Measurements from ENCODE around the gene MAP3K20. TPM values are rescaled to one million over a fixed set of nuclear protein-coding genes. Genes with fewer than 3 reads are reported as not detected.

Gene MAP3K20
- total RNA-seq, 3 donors from 2014 or later: 34.8 to 67.0 (median 42.9) TPM

GRCh38 chr2:173196638-173197037 lies 121.0 kb downstream of the MAP3K20 start:
- H3K27me3 ChIP-seq: no peaks in the 10 kb centered on the region
- H3K4me1 ChIP-seq: no peaks in the 10 kb centered on the region
- intact Hi-C loops (cut with DNase I; ENCODE audit: low total_unique reads): no loop called here
- H3K4me3 ChIP-seq: no peak overlapping the region
- no peaks in the 10 kb centered on the region for H3K9me3 ChIP-seq
- TF ChIP-seq, protein P1, sequence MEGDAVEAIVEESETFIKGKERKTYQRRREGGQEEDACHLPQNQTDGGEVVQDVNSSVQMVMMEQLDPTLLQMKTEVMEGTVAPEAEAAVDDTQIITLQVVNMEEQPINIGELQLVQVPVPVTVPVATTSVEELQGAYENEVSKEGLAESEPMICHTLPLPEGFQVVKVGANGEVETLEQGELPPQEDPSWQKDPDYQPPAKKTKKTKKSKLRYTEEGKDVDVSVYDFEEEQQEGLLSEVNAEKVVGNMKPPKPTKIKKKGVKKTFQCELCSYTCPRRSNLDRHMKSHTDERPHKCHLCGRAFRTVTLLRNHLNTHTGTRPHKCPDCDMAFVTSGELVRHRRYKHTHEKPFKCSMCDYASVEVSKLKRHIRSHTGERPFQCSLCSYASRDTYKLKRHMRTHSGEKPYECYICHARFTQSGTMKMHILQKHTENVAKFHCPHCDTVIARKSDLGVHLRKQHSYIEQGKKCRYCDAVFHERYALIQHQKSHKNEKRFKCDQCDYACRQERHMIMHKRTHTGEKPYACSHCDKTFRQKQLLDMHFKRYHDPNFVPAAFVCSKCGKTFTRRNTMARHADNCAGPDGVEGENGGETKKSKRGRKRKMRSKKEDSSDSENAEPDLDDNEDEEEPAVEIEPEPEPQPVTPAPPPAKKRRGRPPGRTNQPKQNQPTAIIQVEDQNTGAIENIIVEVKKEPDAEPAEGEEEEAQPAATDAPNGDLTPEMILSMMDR (IDR thresholded peaks at IDR 0.05): no peak
- TF ChIP-seq POLR2AphosphoS5 (IDR thresholded peaks at IDR 0.05) (no peak), POLR2A (IDR thresholded peaks at IDR 0.05) (no peak)
- no peaks in the 10 kb centered on the region for H3K36me3 ChIP-seq
- DNase-seq (ENCODE audit: low spot score in 2 of 2): no peak
- no peak overlapping the region for H3K27ac ChIP-seq

- Histone ChIP-seq H3K4me3 (no peak overlapping the region), H3K27ac (no peak overlapping the region), H3K4me1 (no peaks in the 10 kb centered on the region), H3K36me3 (no peaks in the 10 kb centered on the region), H3K9me3 (no peaks in the 10 kb centered on the region), H3K27me3 (no peaks in the 10 kb centered on the region)
- DNase-seq (ENCODE audit: low spot score in 2 of 2): no peak
- TF ChIP-seq, protein P1 (IDR thresholded peaks at IDR 0.05): no peak
- no peak for TF ChIP-seq POLR2AphosphoS5 (IDR thresholded peaks at IDR 0.05)
- TF ChIP-seq POLR2A (IDR thresholded peaks at IDR 0.05): no peak
- intact Hi-C loops (cut with DNase I; ENCODE audit: low total_unique reads): no loop called here
Observed at GRCh38 chr2:173198327-173198726, 122.7 kb downstream of the MAP3K20 start.

DNA sequence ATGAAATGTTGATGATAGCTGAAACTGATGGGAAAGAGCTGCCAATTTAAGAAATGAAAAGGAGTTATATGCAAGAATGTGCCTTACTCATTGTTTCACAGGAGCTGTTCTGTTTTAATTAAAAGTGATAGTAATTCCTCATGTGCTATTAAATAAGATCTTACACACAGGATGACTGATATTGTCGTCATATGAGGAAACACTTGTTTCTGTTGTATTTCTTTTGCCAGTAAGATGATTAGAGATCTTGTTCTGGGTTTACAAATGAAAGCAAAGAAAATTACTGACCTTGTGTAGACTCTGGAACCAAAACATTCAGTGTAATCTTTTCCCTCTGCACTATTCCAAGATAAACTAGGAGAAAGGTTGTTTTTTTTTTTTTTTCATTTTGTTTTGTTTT lies 123.6 kb downstream of the MAP3K20 start:
- intact Hi-C loops (cut with DNase I; ENCODE audit: low total_unique reads): no loop called here
- Histone ChIP-seq H3K9me3 (no peaks in the 10 kb centered on the region), H3K27ac (no peak overlapping the region), H3K36me3 (no peaks in the 10 kb centered on the region), H3K4me1 (no peaks in the 10 kb centered on the region), H3K4me3 (no peak overlapping the region), H3K27me3 (no peaks in the 10 kb centered on the region)
- no peak for DNase-seq (ENCODE audit: low spot score in 2 of 2)
- TF ChIP-seq, protein P1 (IDR thresholded peaks at IDR 0.05): no peak
- no peak for TF ChIP-seq POLR2A (IDR thresholded peaks at IDR 0.05)
- TF ChIP-seq POLR2AphosphoS5 (IDR thresholded peaks at IDR 0.05): no peak

GRCh38 chr2:173202570-173202969 lies 126.9 kb downstream of the MAP3K20 start:
- intact Hi-C loops (cut with DNase I; ENCODE audit: low total_unique reads): no loop called here

DNA sequence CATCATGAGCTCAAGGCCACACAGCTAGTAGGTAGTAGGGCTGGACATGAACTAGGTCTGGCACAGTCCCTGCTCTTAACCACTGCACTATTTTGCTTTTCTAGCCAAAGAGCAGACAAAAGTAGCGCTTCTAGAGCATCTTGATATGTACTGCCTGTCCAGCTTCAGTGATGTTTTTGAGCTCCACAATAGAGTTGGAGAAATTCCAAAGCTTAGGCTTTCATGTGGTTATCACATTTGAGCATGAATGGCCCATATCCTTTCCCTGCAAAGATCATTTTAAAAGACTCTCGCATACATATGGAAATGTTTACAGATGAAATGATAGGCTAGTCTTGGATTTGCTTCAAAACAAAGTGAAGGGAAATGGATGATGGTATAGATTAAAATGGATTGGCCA lies 128.7 kb downstream of the MAP3K20 start:
- H3K4me3 ChIP-seq: no peak overlapping the region
- peaks cover 0 to 12% of the 10 kb centered on the region in 2 donors for H3K4me1 ChIP-seq
- TF ChIP-seq, protein P1 (IDR thresholded peaks at IDR 0.05): no peak
- no peaks in the 10 kb centered on the region for H3K9me3 ChIP-seq
- H3K36me3 ChIP-seq: no peaks in the 10 kb centered on the region
- H3K27ac ChIP-seq: peak overlapping the region; percentile 20 to 56
- no peaks in the 10 kb centered on the region for H3K27me3 ChIP-seq
- intact Hi-C loops (cut with DNase I; ENCODE audit: low total_unique reads): no loop called here
- DNase-seq (ENCODE audit: low spot score in 2 of 2): no peak

More at GRCh38 chr2:173202570-173202969, 126.9 kb downstream of the MAP3K20 start:
- no peak overlapping the region for H3K4me3 ChIP-seq
- H3K27ac ChIP-seq: no peak overlapping the region
- TF ChIP-seq, protein P1 (IDR thresholded peaks at IDR 0.05): no peak
- TF ChIP-seq POLR2A (IDR thresholded peaks at IDR 0.05) (no peak), POLR2AphosphoS5 (IDR thresholded peaks at IDR 0.05) (no peak)
- no peaks in the 10 kb centered on the region for H3K9me3 ChIP-seq
- DNase-seq (ENCODE audit: low spot score in 2 of 2): no peak
- peaks cover 0 to 12% of the 10 kb centered on the region in 2 donors for H3K4me1 ChIP-seq
- no peaks in the 10 kb centered on the region for H3K27me3 ChIP-seq
- H3K36me3 ChIP-seq: no peaks in the 10 kb centered on the region
